Activated naive CD4-positive, alpha-beta T cell treated with anti-CD3 and anti-CD28 coated beads for 36 hours (primary cell): ENCODE results near the gene MAML2. TPM values are rescaled to one million over a fixed set of nuclear protein-coding genes. Genes with fewer than 3 reads are reported as not detected.

Experiments used
- CTCF ChIA-PET: fragments of 350-600 bp; sonication (Branson Sonifier 250); formaldehyde crosslinking; loops from one replicate; lab custom pipeline; 2021; ENCODE audit warnings: antibody characterized with exemption; lab: Charles Lee
- DNase-seq: peaks from one replicate; pipeline ENCODE4 v3.0.0-alpha.2; 2020
- H3K27ac Mint-ChIP-seq: one replicate; pipeline ENCODE4 v1.8.0; 2021; ENCODE audit warnings: mild to moderate bottlenecking, mixed read lengths
- H3K27me3 Mint-ChIP-seq: one replicate; pipeline ENCODE4 v1.8.0; 2021; ENCODE audit warnings: low read depth, mixed read lengths
- H3K36me3 Mint-ChIP-seq: one replicate; pipeline ENCODE4 v1.8.0; 2021; ENCODE audit warnings: low read depth, mixed read lengths
- H3K4me1 Mint-ChIP-seq: one replicate; pipeline ENCODE4 v1.8.0; 2021; ENCODE audit warnings: low read depth, mixed read lengths
- H3K4me3 Mint-ChIP-seq: one replicate; pipeline ENCODE4 v1.8.0; 2021; ENCODE audit warnings: mild to moderate bottlenecking, moderate library complexity, mixed read lengths
- H3K9me3 Mint-ChIP-seq: one replicate; pipeline ENCODE4 v1.8.0; 2021; ENCODE audit warnings: mixed read lengths
- intact Hi-C: fragments of 100-400 bp; cut with micrococcal nuclease; formaldehyde crosslinking; loops from one replicate; pipeline ENCODE4 v1.15.1; 2023
- total RNA-seq, 2 experiments: library from RNA; stranded (reverse); gene quantifications; one replicate each; pipeline ENCODE4 v1.2.3, GENCODE V29; 2021

MAML2 gene
- total RNA-seq, 2 experiments from 2014 or later = 26.6 to 28.1 TPM

- CTCF ChIA-PET = interaction anchor here (0.6 to 1.1 kb wide), 2 partner anchors 14 to 179 kb away, joined by 3 to 4 read pairs; no protein-coding TSS in a partner anchor
- intact Hi-C loops = no loop called here
- Mint-ChIP-seq H3K4me1 (peaks cover 74% of the 10 kb centered on the region), H3K9me3 (no peaks in the 10 kb centered on the region), H3K27me3 (no peaks in the 10 kb centered on the region), H3K4me3 (no peak overlapping the region), H3K27ac (no peak overlapping the region), H3K36me3 (peaks cover 12% of the 10 kb centered on the region)
- no peak for DNase-seq
These were observed 316.0 kb downstream of the MAML2 start for GRCh38 chr11:96027021-96027420.

DNA sequence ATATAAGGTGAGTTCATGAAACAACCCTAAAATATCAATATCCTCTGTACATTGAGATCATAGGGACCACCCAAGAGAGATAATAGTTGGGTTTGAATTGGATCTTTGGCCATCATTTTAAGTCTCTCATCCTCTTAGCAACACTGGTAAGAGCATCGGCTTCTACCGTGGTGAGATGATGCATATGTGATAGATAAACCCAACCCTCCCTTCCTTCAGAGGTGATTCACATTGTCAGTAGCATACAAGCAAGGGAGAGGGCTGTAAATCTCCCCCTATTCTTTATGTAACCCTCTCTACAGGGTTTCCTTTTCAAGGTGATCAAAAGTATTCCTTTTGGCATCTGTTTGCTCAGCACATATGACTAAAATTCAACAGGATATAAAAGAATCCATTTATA is 316.7 kb downstream of the MAML2 start:
- H3K27ac Mint-ChIP-seq = no peak overlapping the region
- H3K36me3 Mint-ChIP-seq = peaks cover 12% of the 10 kb centered on the region
- intact Hi-C loops = no loop called here

DNA sequence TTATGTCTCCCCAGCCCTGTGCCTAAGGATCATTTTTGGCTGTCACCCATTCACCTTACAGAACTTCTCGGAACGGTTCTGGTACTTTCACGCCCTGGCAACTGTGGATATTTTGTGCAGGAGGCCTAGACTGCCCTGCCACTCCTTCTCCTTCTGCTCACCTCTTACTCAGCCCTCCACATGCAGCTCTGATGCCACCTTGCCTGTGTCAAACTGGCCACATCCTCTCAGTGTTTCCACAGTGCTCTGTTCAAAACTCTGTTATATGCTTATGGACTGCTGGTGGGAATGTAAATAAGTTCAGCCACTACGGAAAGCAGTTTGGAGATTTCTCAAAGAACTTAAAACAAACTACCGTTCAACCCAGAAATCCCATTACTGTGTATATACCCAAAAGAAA is 318.3 kb downstream of the MAML2 start:
- H3K27me3 Mint-ChIP-seq = no peaks in the 10 kb centered on the region
- CTCF ChIA-PET = interaction anchor here (1.2 kb wide), 1 partner anchor 30 kb away, joined by 3 read pairs; no protein-coding TSS in a partner anchor
- H3K36me3 Mint-ChIP-seq = peaks cover 12% of the 10 kb centered on the region
- H3K27ac Mint-ChIP-seq = no peak overlapping the region
- DNase-seq = no peak
- no peaks in the 10 kb centered on the region for H3K9me3 Mint-ChIP-seq
- H3K4me1 Mint-ChIP-seq = peaks cover 78% of the 10 kb centered on the region
- intact Hi-C loops = no loop called here
- no peak overlapping the region for H3K4me3 Mint-ChIP-seq

More for the DNA sequence above, 316.7 kb downstream of the MAML2 start:
- CTCF ChIA-PET = interaction anchor here (1.1 kb wide), 1 partner anchor 13 kb away, joined by 3 read pairs; no protein-coding TSS in a partner anchor
- Mint-ChIP-seq H3K9me3 (no peaks in the 10 kb centered on the region), H3K4me3 (no peak overlapping the region), H3K27me3 (no peaks in the 10 kb centered on the region), H3K4me1 (peaks cover 78% of the 10 kb centered on the region)
- no peak for DNase-seq

- no peak for DNase-seq
- Mint-ChIP-seq H3K36me3 (peaks cover 9% of the 10 kb centered on the region), H3K27me3 (no peaks in the 10 kb centered on the region), H3K4me3 (no peak overlapping the region), H3K27ac (no peak overlapping the region), H3K4me1 (peaks cover 67% of the 10 kb centered on the region), H3K9me3 (no peaks in the 10 kb centered on the region)
- intact Hi-C loops = no loop called here
- CTCF ChIA-PET = no interaction called here
These were observed 319.7 kb downstream of the MAML2 start for GRCh38 chr11:96023275-96023674.

- Mint-ChIP-seq H3K9me3 (no peaks in the 10 kb centered on the region), H3K36me3 (peaks cover 7% of the 10 kb centered on the region), H3K27ac (no peak overlapping the region), H3K4me3 (no peak overlapping the region), H3K27me3 (no peaks in the 10 kb centered on the region), H3K4me1 (peaks cover 59% of the 10 kb centered on the region)
- no peak for DNase-seq
- CTCF ChIA-PET = interaction anchor here (1.1 kb wide), 1 partner anchor 320 kb away, joined by 3 read pairs; no protein-coding TSS in a partner anchor
- intact Hi-C loops = no loop called here
These were observed 320.9 kb downstream of the MAML2 start for GRCh38 chr11:96021901-96022650.

DNA sequence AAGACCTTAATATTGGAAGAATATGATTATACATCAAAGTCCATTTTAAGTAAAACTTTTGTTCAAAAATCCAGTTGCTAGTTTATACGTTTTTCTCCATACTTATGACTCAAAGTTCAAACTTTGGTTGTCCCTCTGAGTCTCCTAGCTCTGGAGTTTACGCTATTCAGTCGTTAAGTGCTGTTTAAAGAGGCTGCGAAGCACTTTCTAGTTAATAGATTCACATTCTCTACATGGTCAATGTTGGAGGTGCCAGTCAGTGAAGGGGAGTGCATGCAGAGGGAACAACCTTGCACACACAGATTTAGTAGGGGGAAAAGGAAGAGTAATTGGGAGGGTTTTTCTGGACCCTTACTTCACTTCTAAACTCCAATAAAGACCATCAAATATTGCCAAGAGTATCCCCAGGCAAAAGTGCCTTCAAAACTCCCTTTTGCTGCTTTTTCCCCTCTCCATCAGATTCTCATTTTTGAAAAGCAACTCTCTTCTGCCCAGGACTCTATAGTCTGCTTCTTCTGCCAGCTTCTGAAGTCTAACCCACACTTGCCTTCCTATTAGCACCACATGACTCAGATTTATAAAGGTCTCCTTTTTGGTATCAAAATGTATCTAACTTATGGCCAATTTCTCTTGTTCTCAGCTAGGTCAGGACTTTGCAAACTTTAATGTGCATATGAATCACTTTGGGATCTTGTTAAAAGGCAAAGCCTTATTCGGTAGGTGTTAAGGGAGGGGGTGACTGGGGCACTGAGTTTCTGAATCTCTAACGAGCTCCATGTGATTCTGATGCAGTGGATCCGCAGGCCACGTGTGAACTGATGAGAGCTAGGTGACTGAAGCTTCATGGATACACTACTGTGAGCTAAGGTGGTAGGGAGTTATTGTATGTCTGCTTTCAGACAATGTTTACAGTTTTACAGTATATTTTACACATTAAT is 322.9 kb downstream of the MAML2 start:
- DNase-seq = peak; percentile 57
- H3K4me1 Mint-ChIP-seq = peaks cover 59% of the 10 kb centered on the region
- H3K4me3 Mint-ChIP-seq = no peak overlapping the region
- intact Hi-C loops = loop anchor here (10.0 kb wide), 1 partner anchor 785 kb away; the partner anchor contains the start of gene SESN3
- H3K9me3 Mint-ChIP-seq = no peaks in the 10 kb centered on the region
- no peaks in the 10 kb centered on the region for H3K27me3 Mint-ChIP-seq
- CTCF ChIA-PET = interaction anchor here (1.0 to 1.1 kb wide), 2 partner anchors 8 to 35 kb away, joined by 4 read pairs; no protein-coding TSS in a partner anchor
- H3K27ac Mint-ChIP-seq = peak overlapping the region; percentile 54
- H3K36me3 Mint-ChIP-seq = peaks cover 7% of the 10 kb centered on the region

DNA sequence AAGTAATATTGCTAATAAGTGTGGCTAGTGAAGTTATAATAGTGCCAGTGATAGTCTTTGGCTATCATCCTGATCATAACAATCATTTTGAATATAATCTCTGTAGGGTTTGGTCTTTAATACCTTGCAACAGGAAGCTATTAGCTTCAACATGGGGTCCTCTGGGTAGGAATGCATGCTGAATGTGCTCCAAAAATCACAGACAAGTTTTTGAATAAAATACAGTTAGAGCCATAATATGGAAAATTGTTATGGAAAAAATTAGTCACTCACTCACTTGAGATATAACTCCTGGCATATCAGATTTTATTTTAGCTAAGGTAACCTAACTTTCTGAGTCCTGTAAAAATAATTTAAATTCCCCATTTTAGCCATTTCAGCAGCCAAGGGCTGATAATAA is 323.7 kb downstream of the MAML2 start:
- no peak for DNase-seq
- CTCF ChIA-PET = interaction anchor here (0.7 to 1.1 kb wide), 2 partner anchors 7 to 1484 kb away, joined by 3 to 4 read pairs; no protein-coding TSS in a partner anchor
- Mint-ChIP-seq H3K36me3 (peaks cover 7% of the 10 kb centered on the region), H3K4me3 (no peak overlapping the region), H3K9me3 (no peaks in the 10 kb centered on the region), H3K4me1 (peaks cover 59% of the 10 kb centered on the region), H3K27ac (no peak overlapping the region), H3K27me3 (no peaks in the 10 kb centered on the region)
- intact Hi-C loops = loop anchor here (10.0 kb wide), 1 partner anchor 784 kb away; the partner anchor contains the start of gene SESN3

DNA sequence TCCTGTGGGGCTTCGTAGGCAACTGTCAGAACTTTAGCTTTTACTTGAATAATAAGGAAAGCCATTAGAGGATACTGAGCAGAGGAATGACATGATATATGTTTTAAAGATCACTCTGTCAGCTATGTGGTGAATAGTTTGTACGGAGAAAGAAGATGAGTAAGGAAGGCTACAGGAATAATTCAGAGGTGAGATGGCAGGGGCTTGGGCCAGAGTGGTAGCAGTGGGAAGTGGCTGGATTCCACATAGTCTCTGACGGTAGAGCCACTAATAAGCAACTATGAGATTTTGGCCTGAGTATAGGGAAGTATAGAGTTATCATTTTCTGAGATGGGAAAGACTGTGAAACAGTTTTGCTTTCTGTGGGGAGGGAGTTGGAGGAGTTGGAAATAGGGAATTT is 325.1 kb downstream of the MAML2 start:
- peaks cover 7% of the 10 kb centered on the region for H3K36me3 Mint-ChIP-seq
- no peaks in the 10 kb centered on the region for H3K9me3 Mint-ChIP-seq
- H3K4me1 Mint-ChIP-seq = peaks cover 61% of the 10 kb centered on the region
- intact Hi-C loops = loop anchor here (10.0 kb wide), 1 partner anchor 783 kb away; the partner anchor contains the start of gene SESN3
- H3K4me3 Mint-ChIP-seq = no peak overlapping the region
- no peaks in the 10 kb centered on the region for H3K27me3 Mint-ChIP-seq
- no peak for DNase-seq
- CTCF ChIA-PET = interaction anchor here (0.6 kb wide), 1 partner anchor 8 kb away, joined by 3 read pairs; no protein-coding TSS in a partner anchor
- no peak overlapping the region for H3K27ac Mint-ChIP-seq

GRCh38 chr11:96016978-96017502 is 326.0 kb downstream of the MAML2 start:
- no peak overlapping the region for H3K4me3 Mint-ChIP-seq
- H3K27me3 Mint-ChIP-seq = no peaks in the 10 kb centered on the region
- CTCF ChIA-PET = no interaction called here
- H3K4me1 Mint-ChIP-seq = peaks cover 61% of the 10 kb centered on the region
- peaks cover under 1% of the 10 kb centered on the region for H3K36me3 Mint-ChIP-seq
- intact Hi-C loops = loop anchor here (10.0 kb wide), 1 partner anchor 782 kb away; the partner anchor contains the start of gene SESN3
- H3K27ac Mint-ChIP-seq = no peak overlapping the region
- no peak for DNase-seq
- no peaks in the 10 kb centered on the region for H3K9me3 Mint-ChIP-seq

DNA sequence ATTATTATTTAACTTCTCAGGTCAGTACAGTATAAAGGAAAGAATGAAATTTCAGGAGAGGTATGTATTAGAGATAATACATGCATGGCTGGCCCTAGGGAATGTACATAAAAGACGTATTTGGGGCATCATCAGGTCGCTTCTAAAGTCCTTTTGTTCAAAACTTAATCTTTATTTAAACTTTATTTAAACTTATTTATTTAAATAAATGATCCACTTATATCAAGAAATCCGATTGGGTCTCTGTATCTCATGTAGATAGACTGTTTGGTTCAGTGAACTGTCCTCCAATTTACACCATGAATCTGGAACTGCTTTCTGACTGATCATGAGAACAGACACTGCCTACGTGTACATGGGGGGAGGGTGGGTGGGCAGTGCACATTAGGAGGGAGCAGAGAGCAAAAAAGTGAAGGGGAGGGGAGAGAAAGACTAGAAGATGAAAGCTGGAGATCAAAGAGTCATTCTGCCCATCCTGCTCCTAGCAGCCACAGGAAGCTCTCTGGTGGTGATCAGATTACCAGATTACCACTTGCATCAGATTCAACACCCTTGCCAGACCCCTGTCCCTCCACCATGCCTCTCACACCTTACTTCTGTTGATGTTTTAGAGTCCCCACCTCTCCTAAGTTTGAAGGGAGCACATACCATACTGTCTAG is 327.0 kb downstream of the MAML2 start:
- intact Hi-C loops = loop anchor here (10.0 kb wide), 1 partner anchor 781 kb away; the partner anchor contains the start of gene SESN3
- Mint-ChIP-seq H3K36me3 (no peaks in the 10 kb centered on the region), H3K9me3 (no peaks in the 10 kb centered on the region), H3K27me3 (no peaks in the 10 kb centered on the region), H3K4me1 (peaks cover 64% of the 10 kb centered on the region), H3K27ac (peak overlapping the region; percentile 24), H3K4me3 (no peak overlapping the region)
- DNase-seq = peak; percentile 40
- CTCF ChIA-PET = interaction anchor here (0.7 kb wide), 1 partner anchor 36 kb away, joined by 4 read pairs; no protein-coding TSS in a partner anchor

DNA sequence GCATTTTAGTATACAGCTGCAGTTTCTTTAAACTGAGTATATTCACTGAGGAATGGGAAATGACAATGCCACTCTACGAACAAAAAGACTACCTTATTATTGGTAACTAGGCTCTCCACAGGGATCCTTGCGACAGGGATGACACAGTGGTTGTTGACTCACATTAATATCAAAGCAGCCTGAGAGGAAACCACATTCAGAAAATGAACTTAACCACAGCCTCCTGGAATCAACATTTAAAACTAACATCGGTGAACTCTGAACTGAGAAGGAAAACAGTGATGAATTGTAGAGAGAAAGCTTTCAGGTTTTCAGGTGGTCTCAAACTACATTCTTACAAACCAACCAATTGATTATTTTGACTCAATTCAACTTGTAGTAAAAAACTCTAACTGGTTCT is 328.8 kb downstream of the MAML2 start:
- Mint-ChIP-seq H3K27me3 (no peaks in the 10 kb centered on the region), H3K4me3 (peak overlapping the region; percentile 53), H3K9me3 (no peaks in the 10 kb centered on the region), H3K27ac (peak overlapping the region; percentile 72), H3K36me3 (no peaks in the 10 kb centered on the region), H3K4me1 (peaks cover 61% of the 10 kb centered on the region)
- CTCF ChIA-PET = interaction anchor here (0.5 to 3.1 kb wide), 12 partner anchors 27 to 380 kb away, joined by 3 to 15 read pairs (median 4); partner anchors contain the start of gene MAML2
- intact Hi-C loops = loop anchor here (1.0 to 10.0 kb wide), 7 partner anchors 48 to 779 kb away; partner anchors contain the start of genes JRKL and SESN3
- DNase-seq = peak; percentile 75
